ENCODE results near the gene SVEP1. TPM values are rescaled to one million over a fixed set of nuclear protein-coding genes. Genes with fewer than 3 reads are reported as not detected.

Gene SVEP1
- total RNA-seq, 1 donor from 2014 or later = 89.3 TPM

- DNase-seq (ENCODE audit: low spot score) = no peak
These were observed 258.7 kb downstream of the SVEP1 start for GRCh38 chr9:110320651-110321445.

DNA sequence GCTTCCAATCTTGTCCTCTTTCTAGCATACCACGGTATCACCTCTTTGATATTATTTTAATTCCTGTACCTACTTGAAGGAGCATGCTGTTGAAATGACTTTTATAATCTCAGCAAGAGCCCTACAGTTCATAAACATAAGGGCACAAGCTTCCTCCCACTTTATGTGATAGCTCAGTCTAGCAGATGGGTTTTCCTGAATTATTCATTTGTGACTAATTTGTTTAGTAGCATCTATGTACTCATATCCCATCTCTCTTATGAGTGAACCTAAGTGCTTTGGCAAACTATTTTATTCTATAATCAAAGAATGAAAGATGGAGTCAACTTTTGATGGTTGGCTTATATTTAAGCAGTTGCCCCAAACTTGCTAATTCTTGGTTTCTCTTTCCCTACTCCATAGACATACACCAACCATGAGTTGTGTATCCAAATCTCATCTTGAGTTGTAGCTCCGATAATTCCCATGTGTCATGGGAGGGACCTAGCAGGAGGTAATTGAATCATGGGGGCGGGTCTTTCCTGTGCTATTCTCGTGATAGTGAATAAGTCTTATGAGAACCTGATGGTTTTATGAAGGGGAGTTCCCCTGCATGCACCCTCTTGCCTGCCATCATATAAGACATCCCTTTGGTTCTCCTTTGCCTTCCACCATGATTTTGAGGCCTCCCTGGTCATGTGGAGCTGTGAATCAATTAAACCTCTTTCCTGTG, 259.6 kb downstream of the SVEP1 start:
- no peak for DNase-seq (ENCODE audit: low spot score)

- DNase-seq (ENCODE audit: low spot score) = no peak
These were observed 261.6 kb downstream of the SVEP1 start for GRCh38 chr9:110317911-110318310.

- DNase-seq (ENCODE audit: low spot score) = no peak
These were observed 263.1 kb downstream of the SVEP1 start for GRCh38 chr9:110316261-110317075.

Other genes with a start within 250 kb of the SVEP1 start
- 5.1 TPM for gene TXNDC8, start 241.9 kb downstream of the SVEP1 start, total RNA-seq (ENCODE audit: insufficient read depth, low replicate concordance)
- gene MUSK, start 89.0 kb upstream of the SVEP1 start, total RNA-seq (ENCODE audit: insufficient read depth, low replicate concordance) = 5.3 TPM